Measurements from ENCODE around the gene RNF151. TPM values are rescaled to one million over a fixed set of nuclear protein-coding genes. Genes with fewer than 3 reads are reported as not detected.

The RNF151 gene
- total and polyA plus RNA-seq, 2 donors (not counting 1 experiment from before 2014, with no cell fraction given) = 0.13 to 0.76 TPM

DNA sequence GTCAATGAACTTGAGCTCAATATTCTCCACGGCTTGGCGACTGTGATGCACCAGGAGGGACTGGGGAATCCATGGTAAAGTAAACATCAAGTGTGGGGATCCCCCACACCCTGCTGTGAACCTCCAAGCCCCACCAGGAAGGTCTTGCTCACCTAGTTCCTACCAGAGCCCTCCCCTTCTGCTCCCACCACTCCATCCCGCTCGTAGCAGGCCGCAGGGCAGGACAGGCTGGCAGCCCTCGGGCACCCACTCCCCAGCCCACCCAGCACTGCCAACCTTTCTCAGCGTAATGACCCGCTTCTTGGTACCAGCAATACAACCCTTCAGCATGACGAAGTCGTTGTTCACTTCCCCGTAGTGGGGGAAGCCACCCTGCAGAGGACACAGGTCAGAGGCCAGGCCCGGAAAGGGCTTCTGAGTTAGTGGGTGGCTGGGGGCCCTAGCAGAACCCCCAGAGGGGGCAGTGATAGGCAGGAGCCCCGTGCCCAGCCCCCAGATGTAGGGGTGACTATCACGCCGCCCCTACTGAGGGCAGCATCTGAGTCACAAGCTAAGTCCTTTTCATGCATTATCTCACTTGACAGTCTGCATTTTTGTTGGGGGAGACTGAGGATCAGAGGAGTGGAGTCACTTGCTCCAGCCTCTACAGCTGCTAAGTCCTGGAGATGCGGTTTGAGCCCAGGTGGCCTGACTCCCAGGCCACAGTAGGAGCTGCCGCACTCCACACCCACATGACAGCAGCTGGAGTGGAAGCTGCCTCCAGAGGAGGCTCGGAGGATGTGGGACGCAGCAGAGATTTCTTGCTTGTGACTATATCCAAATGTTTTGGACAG, 20.9 kb upstream of the RNF151 start:
- intact Hi-C loops (cut with micrococcal nuclease) = loop anchor here (10.0 kb wide), 1 partner anchor 49 kb away; no protein-coding TSS in a partner anchor
- POLR2A ChIA-PET = interaction anchor here (0.6 kb wide), 1 partner anchor 411 kb away, joined by 3 read pairs; no protein-coding TSS in a partner anchor

More for the DNA sequence above, 20.9 kb upstream of the RNF151 start:
- Histone ChIP-seq H3K27me3 (replicated peaks in 1 of 4; ENCODE audit: control extremely low read depth in 1 of 4, control insufficient read depth in 3 of 4, insufficient read depth in 4 of 4, low read length in 3 of 4) (no peaks in the 10 kb centered on the region), H4K20me1 (ENCODE audit: control insufficient read depth, insufficient read depth, low read length, poor library complexity, severe bottlenecking) (no peaks in the 10 kb centered on the region), H3K4me1 (ENCODE audit: control insufficient read depth in 2 of 2, insufficient read depth in 2 of 2, low read length in 2 of 2) (peaks cover 14 to 19% of the 10 kb centered on the region in 2 donors), H3K79me2 (ENCODE audit: control insufficient read depth, insufficient read depth, low read length) (no peaks in the 10 kb centered on the region), H3K9me3 (ENCODE audit: control extremely low read depth in 1 of 3, control insufficient read depth in 2 of 3, insufficient read depth in 1 of 3, low read length in 2 of 3) (no peaks in the 10 kb centered on the region), H3K36me3 (replicated peaks in 1 of 2; ENCODE audit: control extremely low read depth in 1 of 2, control insufficient read depth in 1 of 2, extremely low read depth in 1 of 2, insufficient read depth in 2 of 2, low read length in 1 of 2) (no peaks in the 10 kb centered on the region), H2AFZ (ENCODE audit: insufficient read depth, low read depth, low read length, poor library complexity, severe bottlenecking) (no peak overlapping the region), H3K4me2 (replicated peaks; ENCODE audit: low read depth, low read length, poor library complexity, severe bottlenecking) (no peak overlapping the region), H3K9ac (ENCODE audit: low read length) (no peak overlapping the region), H3K27ac (ENCODE audit: low read length in 2 of 2) (no peak overlapping the region), H3K4me3 (ENCODE audit: control extremely low read depth in 1 of 5, extremely low read depth in 1 of 5, insufficient read depth in 1 of 5, low read depth in 2 of 5, low read length in 4 of 5) (no peak overlapping the region)
- Mint-ChIP-seq H3K27ac (no peak overlapping the region), H3K4me3 (no peak overlapping the region), H3K4me1 (peaks cover 21% of the 10 kb centered on the region), H3K27me3 (no peaks in the 10 kb centered on the region), H3K9me3 (ENCODE audit: insufficient read depth) (no peaks in the 10 kb centered on the region)
- CTCF ChIA-PET = interaction anchor here (1.6 kb wide), 1 partner anchor 17 kb away, joined by 7 read pairs; no protein-coding TSS in a partner anchor
- DNase-seq (no peak), ATAC-seq (ENCODE audit: low read depth) (no peak)
- 91% methylated on average over 16 of the region's 19 CpGs for WGBS (ENCODE audit: insufficient coverage)
- TF ChIP-seq, protein P1, sequence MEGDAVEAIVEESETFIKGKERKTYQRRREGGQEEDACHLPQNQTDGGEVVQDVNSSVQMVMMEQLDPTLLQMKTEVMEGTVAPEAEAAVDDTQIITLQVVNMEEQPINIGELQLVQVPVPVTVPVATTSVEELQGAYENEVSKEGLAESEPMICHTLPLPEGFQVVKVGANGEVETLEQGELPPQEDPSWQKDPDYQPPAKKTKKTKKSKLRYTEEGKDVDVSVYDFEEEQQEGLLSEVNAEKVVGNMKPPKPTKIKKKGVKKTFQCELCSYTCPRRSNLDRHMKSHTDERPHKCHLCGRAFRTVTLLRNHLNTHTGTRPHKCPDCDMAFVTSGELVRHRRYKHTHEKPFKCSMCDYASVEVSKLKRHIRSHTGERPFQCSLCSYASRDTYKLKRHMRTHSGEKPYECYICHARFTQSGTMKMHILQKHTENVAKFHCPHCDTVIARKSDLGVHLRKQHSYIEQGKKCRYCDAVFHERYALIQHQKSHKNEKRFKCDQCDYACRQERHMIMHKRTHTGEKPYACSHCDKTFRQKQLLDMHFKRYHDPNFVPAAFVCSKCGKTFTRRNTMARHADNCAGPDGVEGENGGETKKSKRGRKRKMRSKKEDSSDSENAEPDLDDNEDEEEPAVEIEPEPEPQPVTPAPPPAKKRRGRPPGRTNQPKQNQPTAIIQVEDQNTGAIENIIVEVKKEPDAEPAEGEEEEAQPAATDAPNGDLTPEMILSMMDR (IDR thresholded peaks at IDR 0.05) = no peak
- no peak for TF ChIP-seq EZH2 (IDR thresholded peaks at IDR 0.05; ENCODE audit: borderline replicate concordance, insufficient read depth, low read depth, low read length, poor library complexity, severe bottlenecking)

Data from B cell (primary cell).